ENCODE data around the gene MAP4K5. TPM values are rescaled to one million over a fixed set of nuclear protein-coding genes. Genes with fewer than 3 reads are reported as not detected.

The MAP4K5 gene
- total and polyA plus RNA-seq, 2 of the 4 experiments (the other 2 are of a cell fraction), result 33.1 to 46.1 TPM

GRCh38 chr14:50550294-50550693 is 17.9 kb upstream of the MAP4K5 start:
- H3K9me1 ChIP-seq (ENCODE audit: insufficient read depth, low read length), result no peaks in the 10 kb centered on the region
- no peak overlapping the region for H3K14ac ChIP-seq (replicated peaks; ENCODE audit: low read depth, low read length)
- intact Hi-C loops (cut with micrococcal nuclease) (no loop called here), in situ Hi-C loops (cut with MboI; ENCODE audit: low sequenced_read_pairs) (no loop called here), dilution Hi-C loops (cut with HindIII; ENCODE audit: low sequenced_read_pairs, unreplicated experiment) (no loop called here)
- H2BK15ac ChIP-seq (ENCODE audit: low read depth, low read length), result no peak overlapping the region
- no peaks in the 10 kb centered on the region; the same call in 1 of the 2 replicates for H3K27me3 ChIP-seq (ENCODE audit: control insufficient read depth, insufficient read depth, low read length)
- no peak overlapping the region for H4K91ac ChIP-seq (ENCODE audit: insufficient read depth, low read depth, low read length)
- no peak overlapping the region for H3K4me2 ChIP-seq (ENCODE audit: low read depth, low read length)
- no peak for DNase-seq
- CTCF ChIA-PET, result interaction anchor here (0.6 to 0.7 kb wide), 2 partner anchors 7 to 1316 kb away, joined by 3 to 4 read pairs; no protein-coding TSS in a partner anchor
- no peak for ATAC-seq (ENCODE audit: low read depth)
- no CpG with 5 or more reads among the region's 1 CpG for WGBS, 2 experiments (ENCODE audit: extremely low coverage in 2 of 2, insufficient read length in 1 of 2)
- no peaks in the 10 kb centered on the region for H3K36me3 ChIP-seq (ENCODE audit: control insufficient read depth, insufficient read depth, low read length)
- no peak overlapping the region for H3K56ac ChIP-seq (ENCODE audit: extremely low read depth, insufficient read depth, low read length)
- no peak overlapping the region for H2BK5ac ChIP-seq (ENCODE audit: low read depth, low read length, poor library complexity, severe bottlenecking)
- H4K20me1 ChIP-seq (ENCODE audit: insufficient read depth, low read length), result no peaks in the 10 kb centered on the region
- no peak overlapping the region for H2AK5ac ChIP-seq (ENCODE audit: low read depth, low read length)
- no peak overlapping the region for H2BK20ac ChIP-seq (ENCODE audit: low read depth, low read length)
- no peak overlapping the region for H3K9ac ChIP-seq (ENCODE audit: low read depth, low read length)
- H4K8ac ChIP-seq (ENCODE audit: low read depth in 2 of 2, low read length in 2 of 2), result no peak overlapping the region
- no peak overlapping the region for H3K4ac ChIP-seq (ENCODE audit: low read depth, low read length)
- H3K23ac ChIP-seq (ENCODE audit: low read depth, low read length), result no peak overlapping the region
- no peak overlapping the region for H3K4me3 ChIP-seq (ENCODE audit: insufficient read depth, low read depth, low read length)
- no peak overlapping the region for H2BK120ac ChIP-seq (ENCODE audit: low read depth, low read length)
- TF ChIP-seq RFX5 (IDR thresholded peaks at IDR 0.05; ENCODE audit: low read depth, low read length), result no peak
- no peak for TF ChIP-seq MAZ (IDR thresholded peaks at IDR 0.05; ENCODE audit: borderline replicate concordance, low read depth, low read length)
- no peak overlapping the region for H3K27ac ChIP-seq (ENCODE audit: insufficient read depth, low read length)
- no peaks in the 10 kb centered on the region for H3K9me3 ChIP-seq (ENCODE audit: control insufficient read depth, insufficient read depth, low read length)
- H3K18ac ChIP-seq (ENCODE audit: low read depth, low read length), result no peak overlapping the region
- no peak overlapping the region for H2AK9ac ChIP-seq (replicated peaks; ENCODE audit: low read depth, low read length, poor library complexity)
- H3K79me1 ChIP-seq (ENCODE audit: low read depth in 1 of 2, low read length in 2 of 2), result no peaks in the 10 kb centered on the region
- POLR2A ChIA-PET (ENCODE audit: unreplicated experiment), result no interaction called here
- no peaks in the 10 kb centered on the region for H3K4me1 ChIP-seq (ENCODE audit: control insufficient read depth, insufficient read depth, low read length)
- H4K5ac ChIP-seq (ENCODE audit: low read depth, low read length), result no peak overlapping the region
- no TSS peak for BruUV-seq (replicated peaks)
- H2AFZ ChIP-seq (replicated peaks; ENCODE audit: low read length, poor library complexity), result no peak overlapping the region

Measured in IMR-90 (cell line).